Stimulated activated CD4-positive, alpha-beta T cell treated with anti-CD3 and anti-CD28 coated beads, Interleukin-12 subunit alpha, Interleukin-12 subunit beta, amount 100 ng/mL, for 24 hours (primary cell): ENCODE data around the gene SUPT3H.

Source experiments
- DNase-seq, 2 experiments: peaks; one replicate each; pipeline ENCODE4 v3.0.0-alpha.2; 2020; ENCODE audit warnings: low read depth in 2 of 2

SUPT3H gene

DNA sequence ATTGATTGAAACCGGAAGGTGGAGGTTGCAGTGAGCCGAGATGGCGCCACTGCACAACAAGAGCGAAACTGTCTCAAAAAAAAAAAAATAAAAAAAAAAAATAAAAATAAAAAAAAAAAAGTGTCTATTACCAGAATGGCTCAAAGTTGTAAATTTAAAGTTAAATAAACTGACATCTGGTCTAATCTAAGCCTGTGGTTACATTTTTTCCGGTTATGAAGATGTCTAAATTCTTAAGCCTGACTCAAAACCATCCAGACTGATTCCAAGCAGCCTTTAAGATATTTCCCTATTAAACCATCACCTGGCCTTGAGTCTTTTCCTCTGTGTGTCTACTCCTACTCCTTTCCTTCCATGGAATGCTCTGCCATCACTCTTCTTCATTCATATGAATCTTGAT is 421.3 kb downstream of the SUPT3H start:
- DNase-seq, result no peak

DNA sequence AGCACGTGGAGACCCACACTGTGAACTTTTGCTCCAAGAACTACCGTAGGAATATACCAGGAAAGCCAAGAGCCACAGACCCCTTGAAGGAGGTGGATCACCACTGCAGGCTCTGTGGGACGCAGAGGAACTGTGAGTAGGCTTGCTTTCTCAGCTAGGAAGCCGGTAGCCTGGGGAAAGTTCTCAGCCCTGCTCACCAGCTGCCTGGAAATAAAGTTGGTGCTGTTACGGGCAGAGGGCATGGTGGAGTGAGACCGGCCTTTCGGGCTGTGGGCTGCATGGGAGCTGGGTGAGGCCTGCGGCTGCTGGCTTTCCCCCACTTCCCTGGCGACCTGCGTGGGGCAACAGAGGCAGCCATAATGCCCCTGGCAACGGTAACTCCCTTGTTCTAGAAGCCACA is 422.6 kb downstream of the SUPT3H start:
- DNase-seq, result no peak

DNA sequence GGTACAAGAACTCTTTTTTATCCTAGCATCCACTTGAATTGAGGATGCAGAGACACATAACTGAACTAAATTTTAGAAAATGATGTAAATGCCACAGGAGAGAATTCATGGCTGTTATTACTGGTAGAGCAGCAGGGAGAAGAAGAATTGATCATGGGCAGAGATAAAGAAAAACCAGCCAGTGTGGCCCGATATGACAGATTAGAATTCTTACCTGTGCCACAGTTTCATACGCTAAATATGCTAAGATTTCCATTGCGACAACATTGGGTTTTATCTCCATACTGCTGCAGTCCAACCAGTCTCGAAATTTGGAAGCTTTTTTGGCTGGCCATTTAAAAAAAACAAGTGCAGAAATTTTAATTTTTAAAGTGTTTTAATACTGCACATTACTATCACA is 423.5 kb downstream of the SUPT3H start:
- DNase-seq, result no peak

DNA sequence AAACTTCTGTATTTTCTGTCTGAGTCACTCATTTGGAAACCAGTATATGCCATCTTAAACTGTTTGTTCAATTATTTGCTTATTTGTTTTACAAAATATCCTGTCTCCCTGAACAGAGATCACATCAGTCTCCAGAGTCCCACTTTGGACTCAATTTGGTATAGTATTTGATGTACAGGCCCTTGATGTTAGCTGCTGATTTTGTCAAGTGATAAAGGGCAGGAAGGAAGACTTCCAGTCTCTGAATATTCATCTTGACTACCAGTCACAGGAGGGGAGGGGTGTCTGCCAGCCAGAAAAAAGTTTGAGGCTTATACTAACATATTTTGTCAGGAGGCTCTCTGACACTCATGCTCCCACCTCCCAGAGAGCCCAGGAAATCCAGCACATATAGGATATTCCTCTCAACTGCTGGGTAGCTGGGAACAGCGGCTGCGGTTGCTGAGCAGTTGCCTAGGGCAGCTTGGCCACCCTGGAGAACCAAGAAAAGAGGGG is 426.4 kb downstream of the SUPT3H start:
- DNase-seq, result no peak

DNA sequence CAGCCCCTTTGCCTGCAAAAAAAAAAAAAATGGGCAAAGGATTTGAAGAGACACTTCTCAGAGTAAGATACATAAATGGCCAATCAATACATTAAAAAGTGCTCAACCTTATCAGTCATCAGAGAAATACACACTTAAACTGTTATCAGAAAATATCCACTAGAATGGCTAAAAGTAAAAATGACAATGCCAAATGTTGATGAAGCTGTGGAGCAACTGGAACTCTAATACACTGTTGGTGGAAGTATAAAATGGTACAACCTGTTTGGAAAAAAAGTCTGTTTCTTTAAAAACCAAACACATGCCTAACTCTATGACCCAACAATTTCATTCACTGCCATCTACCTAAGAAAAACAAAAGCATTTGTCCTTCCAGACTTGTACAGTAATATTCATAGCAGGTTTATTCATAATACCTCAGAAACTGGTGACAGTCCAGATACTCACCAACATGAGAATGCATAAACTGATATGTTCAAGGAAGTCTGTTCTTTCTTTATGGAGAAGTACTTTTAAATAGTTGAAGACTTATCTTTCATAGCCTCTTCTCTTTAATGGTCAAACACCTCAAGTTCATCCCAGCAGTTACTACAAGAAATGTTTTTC is 428.0 kb downstream of the SUPT3H start:
- no peak for DNase-seq

DNA sequence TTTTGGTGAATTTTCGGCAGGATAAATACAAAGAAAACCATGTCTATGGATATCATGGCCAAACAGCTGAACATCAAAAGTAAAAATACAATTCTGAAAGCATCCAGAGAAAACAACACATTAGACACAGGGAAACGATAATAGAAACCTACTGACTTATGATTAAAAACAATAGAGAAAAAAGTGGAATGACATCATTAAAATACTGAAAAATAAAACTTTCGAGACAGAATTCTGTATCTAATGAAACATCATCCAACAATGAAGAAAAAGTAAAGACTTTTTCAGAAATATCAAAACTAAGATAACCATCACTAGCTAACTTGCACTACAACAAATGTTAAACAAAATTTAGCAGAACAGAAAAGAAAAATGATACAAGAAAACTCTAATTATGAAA is 434.2 kb downstream of the SUPT3H start:
- no peak for DNase-seq

DNA sequence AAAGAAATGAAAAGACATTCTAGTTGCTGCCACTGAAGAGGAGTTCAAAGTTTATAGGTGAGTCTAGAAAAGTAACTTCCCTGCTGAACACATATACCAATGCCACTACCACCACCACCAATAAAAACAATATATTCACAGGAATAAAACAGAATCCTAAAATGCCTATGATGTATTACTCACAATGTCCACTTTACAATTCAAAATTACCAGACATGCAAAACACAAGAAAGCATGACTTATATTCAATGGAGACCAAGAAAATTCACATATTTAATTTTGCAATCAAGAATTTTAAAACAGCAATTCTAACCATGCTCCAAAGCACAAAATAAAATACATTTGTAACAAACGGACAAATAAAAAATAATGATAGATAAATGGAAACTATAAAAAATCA is 434.9 kb downstream of the SUPT3H start:
- DNase-seq, result no peak

DNA sequence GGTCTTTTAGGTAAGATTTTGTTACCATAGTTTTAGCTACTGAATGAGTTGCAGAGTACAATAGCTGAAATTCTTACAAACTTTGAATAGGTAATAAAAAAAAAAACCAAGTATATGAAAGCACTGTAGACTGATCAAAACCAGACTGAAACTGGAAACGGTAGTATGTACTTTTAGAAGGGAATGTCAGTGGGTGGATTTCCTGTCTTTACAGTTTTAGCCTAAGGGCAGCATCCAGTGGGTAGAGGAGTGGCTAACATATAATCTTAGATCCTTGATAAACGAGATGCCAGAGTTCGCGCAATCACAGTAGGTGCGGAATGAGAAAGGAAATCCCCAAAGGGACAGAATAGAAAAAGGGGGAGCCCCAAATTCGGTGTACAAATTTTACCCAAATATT is 435.5 kb downstream of the SUPT3H start:
- no peak for DNase-seq

DNA sequence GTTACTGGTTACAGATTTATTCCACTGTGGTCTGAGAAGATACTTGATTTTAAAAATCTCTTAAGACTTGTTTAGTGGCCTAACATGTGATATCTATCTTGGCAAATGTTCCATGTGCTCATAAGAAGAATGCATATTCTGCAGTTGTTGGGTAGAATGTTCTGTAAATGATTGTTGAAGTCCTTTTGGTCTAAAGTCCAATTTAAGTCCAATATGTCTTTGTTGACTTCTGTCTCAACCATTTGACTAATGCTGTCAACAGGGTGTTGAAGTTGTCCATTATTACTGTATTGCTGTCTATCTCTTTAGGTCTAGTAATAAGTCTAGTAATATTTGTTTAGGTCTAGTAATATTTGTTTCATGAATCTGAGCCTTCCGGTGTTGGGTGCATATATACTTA is 437.4 kb downstream of the SUPT3H start:
- no peak for DNase-seq

DNA sequence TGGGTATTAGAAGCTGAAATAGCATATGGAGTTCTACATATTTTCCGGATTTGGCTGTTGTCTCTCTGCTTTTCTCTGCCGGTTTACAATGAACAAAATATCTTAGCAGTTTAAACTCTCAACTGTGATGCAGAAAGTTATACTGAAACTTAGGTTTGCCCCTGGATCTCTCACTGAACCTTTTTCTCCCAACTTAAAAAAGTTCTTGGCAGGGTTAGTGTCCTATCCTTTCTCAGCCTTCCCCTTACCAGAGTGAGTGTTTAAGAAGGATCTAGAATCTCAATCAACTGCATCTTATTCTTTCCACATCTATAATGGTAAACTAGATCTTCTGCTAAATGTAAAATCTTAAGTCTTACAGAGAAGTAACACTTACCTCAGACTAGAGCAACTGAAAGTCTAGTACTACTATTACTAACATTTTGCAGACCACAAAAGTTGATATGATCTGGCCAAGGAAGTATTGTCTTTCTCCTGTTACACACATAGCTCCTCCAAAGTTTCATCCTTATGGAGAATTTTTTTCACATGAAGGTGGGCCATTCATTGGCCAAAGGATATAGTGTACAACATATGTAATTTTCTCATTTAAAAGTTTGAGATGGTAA is 441.9 kb downstream of the SUPT3H start:
- no peak for DNase-seq

DNA sequence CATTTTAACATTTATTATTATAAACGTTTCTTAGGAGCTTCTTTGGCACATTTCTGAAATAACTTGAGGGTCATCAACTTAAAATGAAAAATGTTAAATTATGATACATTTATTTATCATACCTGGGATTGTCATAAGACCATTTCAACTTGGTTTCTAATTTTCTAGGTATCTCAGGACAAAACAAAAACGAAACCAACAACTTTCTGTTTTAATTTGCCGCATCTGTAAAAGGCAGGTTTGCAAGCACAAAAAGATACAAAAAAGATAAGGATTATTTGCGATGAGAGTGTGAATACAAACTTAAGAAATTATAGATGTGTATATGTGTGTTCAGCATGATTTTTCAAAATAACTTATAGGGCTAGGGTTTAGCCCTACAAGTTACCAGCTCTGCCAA is 444.6 kb downstream of the SUPT3H start:
- DNase-seq, result no peak

DNA sequence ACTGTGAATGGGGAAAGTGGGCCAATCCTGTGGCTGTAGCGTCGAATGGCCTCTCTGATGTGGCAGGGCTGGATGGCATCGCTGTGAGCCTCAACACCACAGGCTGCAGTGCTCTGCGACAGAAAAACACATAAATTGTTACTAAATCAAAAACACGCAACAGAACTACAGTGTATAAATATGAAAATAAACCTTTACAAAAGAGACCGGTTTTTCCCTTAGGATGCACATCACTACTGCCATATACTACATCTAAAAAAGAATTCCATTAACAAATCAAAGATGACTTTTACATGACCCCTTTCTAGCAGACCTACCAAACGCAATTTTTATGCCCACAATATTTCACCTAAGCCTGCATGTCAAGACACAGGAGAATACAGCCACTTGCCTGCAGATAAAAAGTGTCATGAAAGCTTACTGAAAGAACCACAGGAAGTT is 445.1 kb downstream of the SUPT3H start:
- no peak for DNase-seq

DNA sequence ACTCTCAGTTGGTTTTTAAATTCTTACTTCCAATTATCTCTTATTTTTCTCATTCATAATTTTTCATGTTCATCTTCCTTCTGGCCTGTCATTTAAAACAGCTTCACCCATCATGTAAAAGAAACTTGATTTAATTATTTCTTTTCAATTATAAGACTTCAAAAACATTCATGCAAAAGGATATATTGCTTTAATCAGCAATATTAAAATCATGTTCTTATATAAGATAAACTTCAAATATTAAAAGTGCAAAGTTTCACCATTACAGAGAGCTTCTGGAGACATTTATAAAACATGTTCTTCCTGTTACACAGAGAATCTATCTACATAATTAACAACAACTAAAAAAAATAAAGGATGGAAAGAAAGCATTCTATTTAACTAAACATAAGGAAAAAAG is 446.3 kb downstream of the SUPT3H start:
- no peak for DNase-seq

DNA sequence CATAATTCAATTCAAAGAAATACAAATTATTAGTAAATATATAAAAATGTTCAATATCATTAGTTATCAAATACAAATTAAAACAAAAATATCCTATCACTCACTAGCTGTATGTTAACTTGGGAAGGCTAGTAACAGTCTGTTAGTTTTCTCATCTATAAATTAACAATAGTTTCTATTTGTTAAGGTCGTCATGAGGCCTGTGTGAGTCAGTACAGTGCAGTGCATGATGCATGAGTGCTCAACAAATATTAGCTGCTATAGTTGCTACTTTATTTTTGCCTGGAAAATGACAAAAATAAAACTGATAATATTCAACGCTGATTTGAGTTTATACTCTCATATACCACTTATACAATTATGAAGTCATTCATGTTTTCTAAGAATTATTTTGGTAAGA is 451.2 kb downstream of the SUPT3H start:
- DNase-seq, result no peak

DNA sequence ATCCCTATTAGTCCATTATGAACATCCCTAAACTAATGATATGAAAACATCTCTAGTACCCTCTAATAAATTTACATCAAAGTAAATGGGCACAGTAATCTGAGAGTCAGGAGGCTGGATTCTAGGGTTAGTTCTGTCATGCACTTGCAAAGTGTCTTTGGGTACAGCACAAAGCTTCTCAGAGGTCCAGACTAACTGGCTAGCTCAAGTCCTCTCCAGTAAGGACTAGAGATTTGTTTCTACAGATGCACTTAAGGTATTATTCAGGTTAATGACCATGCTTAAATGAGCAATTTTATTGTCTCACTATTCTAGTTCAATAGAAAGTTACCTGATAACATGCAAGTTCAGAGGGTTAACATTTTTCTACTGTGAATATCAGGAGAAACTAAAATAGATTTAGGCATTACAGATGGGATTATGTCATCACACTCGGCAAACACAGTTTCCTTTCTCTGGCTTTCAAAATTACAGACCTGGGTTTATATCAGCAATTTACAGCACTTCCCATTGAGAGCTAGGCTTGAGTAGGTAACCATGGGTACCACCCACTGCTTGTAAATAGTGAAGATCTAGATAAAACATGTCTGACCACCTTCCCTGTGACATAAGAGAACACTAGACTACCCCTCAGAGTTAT is 452.5 kb downstream of the SUPT3H start:
- no peak for DNase-seq

DNA sequence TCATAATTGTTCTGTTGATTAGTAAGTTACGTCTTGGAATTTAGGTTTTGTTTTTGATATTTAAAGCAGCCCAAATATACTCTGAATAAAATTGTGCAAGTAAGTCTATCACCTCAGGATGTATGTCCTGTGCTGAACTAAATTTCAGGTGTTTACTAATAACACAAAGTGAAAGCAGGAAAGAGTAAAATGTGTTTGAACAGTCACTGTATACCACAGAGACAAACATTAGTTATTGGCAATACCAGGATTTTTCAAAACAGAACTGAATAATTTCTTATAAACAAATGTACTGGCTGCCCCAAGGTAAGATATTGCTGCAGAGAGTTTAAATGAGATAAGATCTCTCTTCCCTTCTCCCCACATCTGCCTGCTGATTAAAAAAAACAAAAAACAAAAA is 454.3 kb downstream of the SUPT3H start:
- DNase-seq, result no peak

DNA sequence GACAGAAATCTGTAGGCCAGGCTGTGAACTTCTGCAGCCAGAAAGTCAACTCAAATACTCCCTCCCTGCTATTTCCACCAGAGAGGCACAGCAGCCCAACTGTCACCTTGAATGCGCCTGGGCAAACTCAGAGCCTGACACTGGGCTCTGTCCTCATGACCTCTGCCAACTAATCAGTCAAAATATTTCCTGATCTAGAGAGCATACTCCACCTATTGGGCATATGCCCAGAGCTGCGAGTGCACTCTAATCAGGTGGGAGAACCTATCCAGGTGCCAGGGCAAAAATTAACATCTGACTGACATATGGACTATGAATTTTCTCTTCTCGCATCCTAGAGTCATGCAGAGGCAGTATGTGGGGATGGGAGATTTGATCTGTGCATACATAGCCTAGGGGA is 455.9 kb downstream of the SUPT3H start:
- DNase-seq, result no peak

DNA sequence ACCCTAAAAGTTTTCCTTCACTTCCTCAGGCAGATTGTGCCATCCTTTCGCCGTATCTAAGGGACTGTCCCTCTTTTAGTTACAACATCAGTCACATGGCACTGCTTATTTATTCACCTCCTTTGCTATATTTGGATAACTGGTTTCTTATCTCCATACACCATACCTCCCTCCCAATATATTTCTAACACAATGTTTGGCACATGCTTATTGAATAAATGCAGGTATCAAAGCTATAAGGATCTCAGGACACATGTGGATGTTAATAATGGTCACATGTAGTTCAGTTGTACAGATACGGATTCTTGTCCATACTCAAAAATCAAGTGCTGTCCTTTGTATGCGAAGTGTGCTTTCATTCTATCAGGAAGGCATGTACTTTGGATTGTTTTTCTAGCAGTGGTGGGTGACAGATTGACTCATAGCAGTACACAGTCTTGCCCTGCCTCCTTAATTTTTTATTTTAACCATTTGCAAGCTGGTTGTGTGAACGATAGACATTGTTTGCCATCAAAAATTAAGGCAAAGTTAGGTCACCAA is 456.7 kb downstream of the SUPT3H start:
- DNase-seq, result no peak

DNA sequence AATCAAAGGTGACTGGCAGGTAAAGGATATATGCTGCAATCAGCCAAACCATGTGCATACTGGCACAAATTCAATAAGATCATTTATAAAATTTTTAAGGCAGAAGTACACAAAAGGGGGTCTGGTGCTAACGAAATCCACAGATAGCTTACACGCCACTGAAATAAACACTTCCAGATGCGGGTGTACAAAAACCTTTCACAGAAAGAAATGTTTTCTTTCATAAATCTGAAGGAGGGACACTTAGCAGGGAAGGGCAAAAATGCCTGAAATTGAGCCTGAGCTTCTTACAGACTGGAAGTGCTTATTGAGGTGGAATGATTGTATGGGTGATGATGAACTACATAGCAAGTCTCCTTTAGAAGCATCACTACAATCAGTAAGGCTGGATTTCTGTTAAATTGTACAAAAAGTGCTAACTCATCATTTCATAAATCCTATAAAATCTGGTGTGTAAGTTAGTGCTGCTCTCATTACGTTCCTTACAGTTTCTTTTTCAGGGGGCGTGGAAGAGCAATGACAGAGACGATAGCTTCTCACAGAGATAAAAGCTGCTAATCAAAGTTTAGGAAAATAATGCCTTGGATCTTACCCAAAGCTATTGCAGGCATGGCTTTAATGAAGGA is 458.9 kb downstream of the SUPT3H start:
- DNase-seq, result no peak

DNA sequence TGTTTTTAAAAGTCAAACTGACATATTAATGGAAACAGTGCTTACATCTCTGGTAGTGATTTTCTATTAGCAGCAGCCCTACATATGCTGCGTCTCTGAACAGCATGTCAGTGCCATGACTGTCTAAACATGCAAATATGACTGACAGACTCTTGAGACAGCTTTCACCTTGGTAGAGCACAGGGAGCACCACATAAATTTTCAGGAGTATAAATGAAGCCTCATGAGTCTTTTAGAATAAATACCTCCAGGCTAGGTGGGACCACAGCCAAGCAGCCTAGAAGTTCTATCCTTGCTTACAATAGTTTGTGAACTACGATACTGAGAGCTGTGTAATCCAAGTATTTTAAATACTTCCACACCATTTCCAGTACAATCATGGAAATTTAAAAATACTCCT is 460.3 kb downstream of the SUPT3H start:
- no peak for DNase-seq

DNA sequence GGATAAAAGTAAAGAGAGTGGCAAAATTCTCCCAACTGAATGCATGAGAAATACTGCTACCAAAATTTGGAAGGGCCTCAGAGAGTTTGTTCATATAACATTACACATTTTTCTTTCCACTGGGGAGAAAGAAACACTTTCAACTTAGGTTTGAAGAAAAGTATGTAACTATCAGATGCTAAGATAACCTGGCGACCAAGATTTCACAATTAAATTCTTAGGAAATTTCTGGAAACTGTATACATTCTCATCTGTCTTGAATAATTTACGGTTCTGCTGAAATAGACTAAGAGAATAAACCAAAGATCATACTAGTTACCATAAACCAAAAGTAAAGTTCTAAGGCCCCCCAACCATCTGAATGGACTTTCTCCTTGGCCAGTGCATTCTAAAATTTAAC is 462.6 kb downstream of the SUPT3H start:
- no peak for DNase-seq

DNA sequence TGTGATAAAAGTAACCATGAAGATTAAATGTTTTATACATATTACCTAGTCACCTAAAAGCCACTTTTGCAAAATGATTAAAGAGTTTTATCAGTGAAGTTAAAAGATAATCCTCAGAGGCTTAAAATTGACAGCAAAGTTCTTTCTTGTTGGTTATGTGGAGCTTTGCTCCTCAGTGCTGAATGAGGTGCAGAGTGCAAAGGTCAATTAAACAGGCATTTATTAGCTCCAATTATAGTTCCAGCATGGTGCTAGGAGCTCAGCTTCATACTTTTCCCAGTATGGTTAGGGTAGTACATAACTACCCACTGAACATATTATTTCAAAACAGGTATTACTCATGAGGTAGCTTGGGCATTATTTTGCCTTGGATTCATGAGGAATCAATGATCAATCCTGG is 463.6 kb downstream of the SUPT3H start:
- no peak for DNase-seq

DNA sequence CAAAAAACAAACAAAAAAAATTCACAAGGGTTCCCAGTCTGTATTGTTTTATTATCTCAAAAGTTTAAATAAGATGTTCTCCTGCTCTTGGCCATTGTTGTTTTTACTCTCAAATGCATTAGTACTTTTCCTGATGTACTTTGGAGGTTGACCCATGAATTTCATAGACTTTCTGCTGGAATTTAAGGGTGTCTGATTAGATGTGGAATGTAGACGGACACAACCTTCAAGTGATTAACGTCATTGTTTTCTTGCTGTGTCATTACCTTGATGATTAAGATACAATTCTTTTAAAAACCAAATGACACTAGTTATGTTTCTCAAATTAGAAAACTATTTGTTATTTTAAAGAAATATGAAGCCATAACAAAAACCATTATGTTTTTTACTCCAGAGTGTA is 471.0 kb downstream of the SUPT3H start:
- no peak for DNase-seq
